Suprapubic skin (tissue), 4 donors: ENCODE measurements around the gene RASA4. TPM values are rescaled to one million over a fixed set of nuclear protein-coding genes. Genes with fewer than 3 reads are reported as not detected.
A peak's percentile ranks its signal among the peaks of the same experiment; 100 is the strongest.
"Not testable (repeated sequence)": the region's sequence is repeated elsewhere in the genome, so short reads cannot be mapped to it uniquely, and the experiment has no call there.

ENCODE experiments used
- DNase-seq, 2 donors: peaks; one replicate each; pipeline ENCODE4 v3.0.0-alpha.2; 2019; ENCODE audit warnings: low spot score in 2 of 2
- H3K27ac ChIP-seq: fragments of 200-600 bp; sonication (generic); one replicate; pipeline ENCODE4 v1.5.1; 2019
- H3K27me3 ChIP-seq: fragments of 200-600 bp; sonication (generic); one replicate; pipeline ENCODE4 v1.5.1; 2019
- H3K36me3 ChIP-seq: fragments of 200-600 bp; sonication (generic); one replicate; pipeline ENCODE4 v1.5.1; 2019
- H3K4me1 ChIP-seq: fragments of 200-600 bp; sonication (generic); one replicate; pipeline ENCODE4 v1.5.1; 2019
- H3K4me3 ChIP-seq: fragments of 200-600 bp; sonication (generic); one replicate; pipeline ENCODE4 v1.5.1; 2019; ENCODE audit warnings: mild to moderate bottlenecking
- H3K9me3 ChIP-seq: fragments of 200-600 bp; sonication (generic); one replicate; pipeline ENCODE4 v1.5.1; 2019
- WGBS: methylation state at CpG from one replicate; pipeline ENCODE4 v1.1.5; 2018; 5-methylcytosine and 5-hydroxymethylcytosine counted together
- total RNA-seq, 4 donors: library from RNA; depleted of rRNA; stranded (reverse); fragments of >200 nt; gene quantifications; one replicate each; pipeline ENCODE4 v1.1.0, GENCODE V29; 2016

Gene RASA4
- total RNA-seq, 4 donors from 2014 or later, result 16.4 to 33.9 (median 23.6) TPM

DNA sequence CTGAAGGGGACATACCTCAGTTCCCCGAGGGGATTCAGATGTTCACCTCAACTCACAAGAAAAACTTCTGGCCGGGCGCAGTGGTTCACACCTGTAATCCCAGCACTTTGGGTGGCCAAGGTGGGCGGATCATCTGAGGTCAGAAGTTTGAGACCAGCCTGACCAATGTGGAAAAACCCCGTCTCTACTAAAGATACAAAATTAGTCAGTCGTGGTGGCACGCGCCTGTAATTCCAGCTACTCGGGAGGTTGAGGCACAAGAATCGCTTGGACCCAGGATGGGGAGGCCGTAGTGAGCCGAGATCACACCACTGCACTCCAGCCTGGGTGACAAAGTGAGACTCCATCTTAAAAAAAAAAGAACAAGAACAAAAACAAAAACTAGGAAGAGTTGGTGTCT is 71.3 kb downstream of the RASA4 start:
- no CpG with 5 or more reads among the region's 12 CpGs for WGBS
- H3K4me1 ChIP-seq, H3K4me3 ChIP-seq, H3K27ac ChIP-seq, H3K9me3 ChIP-seq, H3K36me3 ChIP-seq, DNase-seq, H3K27me3 ChIP-seq: not testable (repeated sequence)

DNA sequence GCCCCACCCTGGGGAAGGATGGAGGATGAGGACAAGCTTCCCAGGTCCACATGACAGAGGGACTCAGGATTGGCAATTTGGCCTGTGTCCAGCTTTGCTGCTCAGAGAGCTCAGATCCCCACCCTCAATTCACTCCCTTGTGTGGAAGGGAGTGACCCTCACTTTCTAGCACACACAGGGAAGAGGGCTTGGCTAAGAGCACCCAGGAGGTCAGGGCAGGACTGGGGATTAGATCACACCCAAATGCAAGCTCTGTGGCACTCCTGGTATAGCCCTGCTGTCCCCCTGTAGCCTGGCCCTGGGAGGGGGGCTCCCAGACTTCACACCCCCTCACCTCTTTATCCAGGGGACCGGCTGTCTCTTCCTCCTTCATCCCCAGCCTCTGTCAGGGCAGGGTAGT is 72.2 kb downstream of the RASA4 start:
- not testable (repeated sequence) for H3K4me3 ChIP-seq, H3K9me3 ChIP-seq, H3K4me1 ChIP-seq, H3K27me3 ChIP-seq, H3K27ac ChIP-seq, DNase-seq, H3K36me3 ChIP-seq
- WGBS, result no CpG with 5 or more reads among the region's 1 CpG

DNA sequence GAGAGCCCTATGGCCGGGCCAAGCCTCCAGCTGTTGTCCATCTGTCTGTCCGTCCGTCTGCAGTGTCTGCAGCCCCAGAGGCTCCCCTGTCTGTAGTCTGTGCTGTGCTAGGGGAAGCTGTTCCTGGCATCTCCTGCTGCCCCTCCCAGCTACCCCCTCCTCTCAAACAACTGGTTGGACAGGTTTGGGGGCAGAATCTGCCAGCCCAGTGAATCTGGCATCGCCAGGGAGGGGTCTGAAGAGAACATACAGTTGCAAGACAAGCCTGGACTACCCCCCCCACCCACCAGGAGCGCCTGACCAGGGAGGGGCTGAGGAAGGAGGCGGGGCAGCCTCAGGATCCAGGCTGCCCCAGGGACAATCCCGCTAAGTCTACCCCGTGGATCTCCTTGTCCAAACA is 73.0 kb downstream of the RASA4 start, which contains the start of gene UPK3BL2:
UPK3BL2 (minus strand) TSS at position 101 of the 400 bp plus-strand sequence; CDS start at position 41, 60 bp downstream.
- not testable (repeated sequence) for H3K27ac ChIP-seq, H3K9me3 ChIP-seq, H3K4me3 ChIP-seq, H3K27me3 ChIP-seq, H3K36me3 ChIP-seq, H3K4me1 ChIP-seq, DNase-seq
- no CpG with 5 or more reads among the region's 8 CpGs for WGBS

DNA sequence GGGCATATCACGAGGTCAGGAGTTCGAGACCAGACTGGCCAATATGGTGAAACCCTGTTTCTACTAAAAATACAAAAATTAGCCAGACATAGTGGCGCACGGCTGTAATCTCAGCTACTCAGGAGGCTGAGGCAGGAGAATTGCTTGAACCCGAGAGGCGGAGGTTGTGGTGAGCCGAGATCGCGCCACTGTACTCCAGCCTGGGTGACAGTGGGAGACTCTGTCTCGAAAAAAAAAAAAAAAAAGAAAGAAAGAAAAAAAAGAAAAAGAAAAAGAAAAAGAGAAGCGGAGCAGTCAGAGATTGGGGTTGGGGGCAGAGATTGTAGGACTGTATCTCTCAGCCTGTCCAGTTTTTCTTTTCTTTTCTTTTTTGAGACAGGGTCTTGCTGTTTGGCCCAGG is 73.8 kb downstream of the RASA4 start:
- not testable (repeated sequence) for H3K4me1 ChIP-seq, H3K4me3 ChIP-seq, H3K9me3 ChIP-seq, H3K36me3 ChIP-seq, H3K27ac ChIP-seq, H3K27me3 ChIP-seq
- DNase-seq, result peak in 1 of 2 donors; percentile 31
- no CpG with 5 or more reads among the region's 11 CpGs for WGBS

DNA sequence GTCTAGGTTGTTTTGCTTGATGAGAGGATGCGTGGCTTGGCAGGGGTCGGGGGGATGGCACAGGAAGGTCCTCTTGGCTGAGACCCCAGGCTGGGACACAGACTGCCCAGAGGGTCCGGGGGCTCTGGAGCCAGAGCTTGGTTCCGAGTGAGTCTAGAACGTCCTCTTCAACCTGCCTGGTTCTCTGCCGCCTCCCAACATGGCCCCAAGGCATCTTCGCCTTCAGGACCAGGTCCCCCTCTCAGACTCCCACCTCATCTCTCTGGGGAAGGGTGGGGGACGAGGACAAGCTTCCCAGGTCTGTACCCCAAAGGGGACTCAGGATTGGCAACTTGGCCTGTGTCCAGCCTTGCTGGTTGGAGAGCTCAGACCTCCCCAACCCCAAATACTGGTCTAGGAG is 74.5 kb downstream of the RASA4 start:
- WGBS, result no CpG with 5 or more reads among the region's 8 CpGs
- H3K36me3 ChIP-seq, H3K27me3 ChIP-seq: not testable (repeated sequence)

DNA sequence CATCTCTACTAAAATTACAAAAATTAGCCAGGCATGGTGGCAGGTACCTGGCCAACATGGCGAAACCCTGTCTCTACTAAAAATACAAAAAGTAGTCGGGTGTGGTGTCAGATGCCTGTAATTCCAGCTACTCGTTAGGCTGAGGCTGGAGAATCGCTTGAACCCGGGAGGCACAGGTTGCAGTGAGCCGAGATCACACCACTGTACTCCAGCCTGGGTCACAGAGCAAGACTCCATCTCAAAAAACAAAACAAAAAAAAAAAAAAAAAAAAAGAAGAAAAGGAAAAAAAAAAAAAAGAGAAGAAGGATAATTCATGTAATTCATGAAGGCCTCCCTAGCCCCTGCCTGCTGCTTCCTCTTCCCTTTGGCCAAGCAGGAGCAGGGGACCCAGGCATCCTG is 76.0 kb downstream of the RASA4 start:
- H3K4me1 ChIP-seq, H3K9me3 ChIP-seq, H3K36me3 ChIP-seq, H3K27me3 ChIP-seq, H3K4me3 ChIP-seq, DNase-seq, H3K27ac ChIP-seq: not testable (repeated sequence)
- WGBS, result no CpG with 5 or more reads among the region's 6 CpGs

More for the DNA sequence above, 74.5 kb downstream of the RASA4 start:
- H3K4me1 ChIP-seq, H3K27ac ChIP-seq, H3K4me3 ChIP-seq, H3K9me3 ChIP-seq: not testable (repeated sequence)
- peak in 1 of 2 donors; percentile 37 for DNase-seq

DNA sequence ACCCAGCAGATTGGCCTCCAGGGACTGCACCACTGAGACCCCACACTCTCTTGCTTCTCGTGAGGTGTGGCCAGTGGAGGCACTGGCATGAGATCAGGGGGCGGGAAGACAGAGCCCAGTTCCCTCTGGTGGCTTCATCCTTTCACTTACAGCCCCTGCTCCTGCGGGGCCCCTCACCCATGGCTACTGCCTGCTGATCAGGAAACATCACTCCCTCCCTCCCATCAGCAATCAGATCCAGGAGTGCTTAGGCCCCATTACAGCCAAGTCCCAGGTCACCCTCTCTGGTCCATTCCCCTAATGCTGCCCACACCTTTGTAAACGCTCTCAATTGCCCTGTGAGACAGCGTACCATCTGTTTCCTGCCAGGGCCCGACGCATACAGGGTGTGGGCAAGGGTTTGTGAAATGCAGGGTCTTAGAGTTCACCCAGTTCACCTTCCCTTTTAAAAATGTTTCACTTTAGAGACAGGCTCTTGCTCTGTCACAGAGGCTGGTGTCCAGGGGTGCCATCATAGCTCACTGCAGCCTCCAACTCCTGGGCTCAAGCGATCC is 81.4 kb downstream of the RASA4 start:
- H3K27me3 ChIP-seq, H3K27ac ChIP-seq, H3K9me3 ChIP-seq, H3K4me1 ChIP-seq, DNase-seq, H3K36me3 ChIP-seq, H3K4me3 ChIP-seq: not testable (repeated sequence)
- 58% methylated on average over 1 of the region's 8 CpGs for WGBS

DNA sequence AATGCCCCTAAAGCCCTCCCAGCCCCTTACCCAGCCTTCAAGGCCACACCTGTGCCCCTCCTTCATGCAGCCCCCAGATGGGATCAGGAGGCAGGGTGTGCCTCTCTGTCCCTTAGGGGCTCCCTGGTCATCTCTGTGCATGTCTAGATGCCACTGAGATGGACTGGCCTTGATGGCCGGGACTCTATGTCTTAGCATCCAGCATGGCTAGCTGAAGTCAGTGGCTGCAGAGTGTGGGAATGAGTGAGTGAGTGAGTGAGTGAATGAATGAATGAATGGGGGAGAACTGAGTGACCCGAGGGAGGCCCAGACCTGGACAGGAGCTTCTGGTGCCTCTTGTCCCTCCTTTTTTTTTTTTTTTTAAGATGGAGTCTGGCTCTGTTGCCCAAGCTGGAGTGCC is 84.4 kb downstream of the RASA4 start:
- not testable (repeated sequence) for H3K4me1 ChIP-seq, H3K27me3 ChIP-seq, H3K36me3 ChIP-seq, H3K4me3 ChIP-seq, DNase-seq, H3K9me3 ChIP-seq, H3K27ac ChIP-seq
- whole genome bisulfite sequencing, result 93% methylated on average over 2 of the region's 2 CpGs

DNA sequence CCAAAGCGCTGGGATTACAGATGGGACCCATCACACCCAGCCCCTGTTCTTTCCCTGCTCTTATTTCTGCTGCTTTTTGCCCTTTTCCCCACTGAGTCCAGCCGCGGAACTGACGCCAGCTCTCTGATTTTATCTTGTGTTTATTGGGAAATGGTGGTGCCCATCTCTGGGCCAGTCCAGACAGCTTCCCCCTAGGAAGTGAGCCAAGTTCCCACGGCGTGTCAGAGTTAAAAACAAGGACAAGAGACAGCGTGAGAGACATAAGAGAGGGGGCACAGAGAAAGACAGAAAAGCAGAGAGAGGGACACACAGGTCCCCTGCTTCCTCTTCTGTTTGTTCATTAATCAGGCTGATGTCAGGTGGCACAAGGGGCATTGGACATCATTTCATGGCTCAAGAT is 85.0 kb downstream of the RASA4 start:
- not testable (repeated sequence) for H3K27me3 ChIP-seq, H3K36me3 ChIP-seq, H3K4me3 ChIP-seq, H3K9me3 ChIP-seq, H3K4me1 ChIP-seq, H3K27ac ChIP-seq
- WGBS, result no CpG with 5 or more reads among the region's 7 CpGs
- DNase-seq, result peak; percentile 13 to 41

DNA sequence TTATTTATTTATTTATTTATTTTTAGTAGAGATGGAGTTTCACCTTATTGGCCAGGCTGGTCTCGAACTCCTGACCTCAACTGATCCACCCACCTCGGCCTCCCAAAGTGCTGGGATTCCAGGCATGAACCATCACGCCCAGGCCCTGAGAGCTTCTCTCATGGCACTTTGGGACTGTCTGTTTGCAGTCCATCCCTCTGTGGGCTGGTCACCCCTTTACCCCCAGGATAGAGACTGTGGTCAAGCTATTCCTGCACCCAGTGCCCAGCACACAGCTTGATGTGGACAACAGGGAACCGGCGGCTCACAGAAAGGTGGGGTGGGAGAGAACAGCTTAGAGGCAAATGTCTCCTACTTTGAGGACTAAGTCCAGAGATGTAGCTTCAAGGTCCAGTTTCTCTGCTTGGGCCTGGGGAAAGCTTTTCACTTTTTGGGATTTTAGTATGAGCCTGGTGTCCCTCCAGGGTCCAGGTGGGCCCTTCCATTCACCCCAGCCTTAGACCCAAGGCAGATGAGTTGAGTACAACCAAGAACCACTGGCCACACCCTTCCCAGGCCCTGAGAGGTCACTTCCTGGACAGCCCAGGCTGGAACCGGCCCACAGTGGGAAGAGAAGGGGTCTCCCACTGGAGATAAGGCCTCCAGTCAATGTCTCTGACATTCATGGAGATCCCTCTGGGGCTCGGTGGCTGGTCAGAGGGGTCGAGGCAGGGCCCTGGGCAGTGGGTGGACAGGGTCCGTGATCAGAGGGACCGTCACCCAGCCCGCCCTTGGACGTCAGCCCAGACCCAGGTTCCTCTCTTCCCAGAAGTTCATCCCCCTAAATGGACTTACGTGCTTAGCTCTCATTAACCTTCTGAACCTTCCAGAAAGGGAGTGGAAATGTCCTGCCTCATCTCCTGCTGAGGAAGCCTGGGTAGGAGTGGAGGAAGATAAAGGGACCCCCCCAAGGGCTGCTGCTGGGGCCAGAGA is 88.4 kb downstream of the RASA4 start:
- H3K4me1 ChIP-seq, H3K36me3 ChIP-seq, H3K9me3 ChIP-seq, H3K27me3 ChIP-seq, H3K4me3 ChIP-seq, H3K27ac ChIP-seq: not testable (repeated sequence)
- no CpG with 5 or more reads among the region's 13 CpGs for WGBS
- peak in 1 of 2 donors; percentile 45 for DNase-seq

DNA sequence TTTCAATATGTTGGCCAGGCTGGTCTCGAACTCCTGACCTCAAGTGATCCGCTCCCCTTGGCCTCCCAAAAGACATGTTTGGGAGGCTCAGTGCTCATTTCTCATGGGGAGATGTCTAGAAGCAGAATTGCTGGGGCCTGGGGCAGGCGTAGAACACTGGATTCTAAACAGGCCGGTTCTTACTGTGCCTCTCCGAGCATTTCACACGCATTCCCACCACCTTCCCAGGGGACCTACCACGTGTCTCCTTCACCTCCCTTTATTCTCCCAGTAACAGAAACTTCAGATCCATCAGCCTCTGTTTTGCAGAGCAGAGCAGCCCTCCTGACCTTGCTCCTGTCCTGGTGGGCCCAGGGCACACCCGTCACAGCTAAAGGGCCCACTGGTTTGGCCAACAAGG is 89.4 kb downstream of the RASA4 start:
- H3K4me3 ChIP-seq, H3K27me3 ChIP-seq, H3K9me3 ChIP-seq, H3K27ac ChIP-seq, H3K4me1 ChIP-seq, H3K36me3 ChIP-seq, DNase-seq: not testable (repeated sequence)
- no CpG with 5 or more reads among the region's 8 CpGs for WGBS

DNA sequence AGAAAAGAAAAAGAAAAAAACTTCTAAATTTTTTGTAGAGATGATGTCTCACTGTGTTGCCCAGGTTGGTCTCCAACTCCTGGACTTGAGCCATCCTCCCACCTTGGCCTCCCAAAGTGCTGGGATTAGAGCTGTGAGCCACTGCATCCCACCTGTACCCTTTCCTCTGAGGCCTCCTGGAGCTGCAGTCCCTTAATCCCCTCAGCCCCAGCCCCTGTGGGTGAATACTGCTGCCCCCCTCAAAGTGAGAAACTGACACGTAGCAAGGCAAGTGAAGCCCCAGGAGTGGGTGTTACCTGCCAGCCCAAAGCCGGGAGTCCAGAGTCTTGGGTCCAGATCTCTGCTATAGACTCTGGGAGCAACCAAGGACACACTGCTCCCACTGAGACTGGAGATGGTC is 91.8 kb downstream of the RASA4 start:
- not testable (repeated sequence) for H3K27ac ChIP-seq, H3K27me3 ChIP-seq, H3K36me3 ChIP-seq, H3K4me3 ChIP-seq, H3K4me1 ChIP-seq, H3K9me3 ChIP-seq
- 83% methylated on average over 1 of the region's 2 CpGs for WGBS
- DNase-seq, result peak; percentile 41 to 74
